ENCODE measurements around the gene PCBP3. TPM values are rescaled to one million over a fixed set of nuclear protein-coding genes. Genes with fewer than 3 reads are reported as not detected.

The PCBP3 gene
- polyA plus RNA-seq, 1 donor (not counting 4 experiments of a cell fraction or from before 2014, with no cell fraction given): 0.25 TPM

GRCh38 chr21:45990741-45991605 lies 347.4 kb downstream of the PCBP3 start:
- DNase-seq (ENCODE audit: low read depth, low spot score): no peak
- H3K9ac ChIP-seq (ENCODE audit: control insufficient read depth, extremely low read depth, insufficient read depth, low read length): no peak overlapping the region
- no peaks in the 10 kb centered on the region for H4K20me1 ChIP-seq (ENCODE audit: control insufficient read depth, extremely low read depth, insufficient read depth, low read length)
- no peaks in the 10 kb centered on the region for H3K4me1 ChIP-seq (ENCODE audit: control insufficient read depth, extremely low read depth, insufficient read depth, low read length)
- no peaks in the 10 kb centered on the region for H3K27me3 ChIP-seq (ENCODE audit: control insufficient read depth, extremely low read depth, insufficient read depth, low read length)
- no peak for FAIRE-seq
- H3K9me1 ChIP-seq (ENCODE audit: control insufficient read depth, extremely low read depth, insufficient read depth, low read length): no peaks in the 10 kb centered on the region
- no peaks in the 10 kb centered on the region for H3K79me2 ChIP-seq (ENCODE audit: control insufficient read depth, insufficient read depth, low read length)
- dilution Hi-C loops (cut with MboI; ENCODE audit: extremely low pct_ligation_motif_present, low sequenced_read_pairs): no loop called here
- H3K27ac ChIP-seq (ENCODE audit: control insufficient read depth, insufficient read depth, low read length): no peak overlapping the region
- no peaks in the 10 kb centered on the region for H3K9me3 ChIP-seq (ENCODE audit: control insufficient read depth, low read depth, low read length)
- TF ChIP-seq, protein P1, sequence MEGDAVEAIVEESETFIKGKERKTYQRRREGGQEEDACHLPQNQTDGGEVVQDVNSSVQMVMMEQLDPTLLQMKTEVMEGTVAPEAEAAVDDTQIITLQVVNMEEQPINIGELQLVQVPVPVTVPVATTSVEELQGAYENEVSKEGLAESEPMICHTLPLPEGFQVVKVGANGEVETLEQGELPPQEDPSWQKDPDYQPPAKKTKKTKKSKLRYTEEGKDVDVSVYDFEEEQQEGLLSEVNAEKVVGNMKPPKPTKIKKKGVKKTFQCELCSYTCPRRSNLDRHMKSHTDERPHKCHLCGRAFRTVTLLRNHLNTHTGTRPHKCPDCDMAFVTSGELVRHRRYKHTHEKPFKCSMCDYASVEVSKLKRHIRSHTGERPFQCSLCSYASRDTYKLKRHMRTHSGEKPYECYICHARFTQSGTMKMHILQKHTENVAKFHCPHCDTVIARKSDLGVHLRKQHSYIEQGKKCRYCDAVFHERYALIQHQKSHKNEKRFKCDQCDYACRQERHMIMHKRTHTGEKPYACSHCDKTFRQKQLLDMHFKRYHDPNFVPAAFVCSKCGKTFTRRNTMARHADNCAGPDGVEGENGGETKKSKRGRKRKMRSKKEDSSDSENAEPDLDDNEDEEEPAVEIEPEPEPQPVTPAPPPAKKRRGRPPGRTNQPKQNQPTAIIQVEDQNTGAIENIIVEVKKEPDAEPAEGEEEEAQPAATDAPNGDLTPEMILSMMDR (optimal IDR thresholded peaks at IDR 0.05 in 1 of 3, IDR thresholded peaks at IDR 0.05 in 1 of 3, conservative IDR thresholded peaks at IDR 0.05 in 1 of 3; ENCODE audit: extremely low read depth in 1 of 3, insufficient read depth in 2 of 3, low read length in 3 of 3): no peak
- TF ChIP-seq EZH2 (IDR thresholded peaks at IDR 0.05; ENCODE audit: low read length): no peak
- H3K36me3 ChIP-seq (ENCODE audit: control insufficient read depth in 2 of 2, extremely low read depth in 1 of 2, insufficient read depth in 2 of 2, low read length in 2 of 2): no peaks in the 10 kb centered on the region
- H3K4me3 ChIP-seq (ENCODE audit: control insufficient read depth in 2 of 3, extremely low read depth in 1 of 3, insufficient read depth in 2 of 3, low read depth in 1 of 3, low read length in 3 of 3): no peak overlapping the region
- no peak overlapping the region for H2AFZ ChIP-seq (ENCODE audit: control insufficient read depth, low read length)
- no peak overlapping the region for H3K4me2 ChIP-seq (ENCODE audit: control insufficient read depth, extremely low read depth, insufficient read depth, low read depth, low read length)

DNA sequence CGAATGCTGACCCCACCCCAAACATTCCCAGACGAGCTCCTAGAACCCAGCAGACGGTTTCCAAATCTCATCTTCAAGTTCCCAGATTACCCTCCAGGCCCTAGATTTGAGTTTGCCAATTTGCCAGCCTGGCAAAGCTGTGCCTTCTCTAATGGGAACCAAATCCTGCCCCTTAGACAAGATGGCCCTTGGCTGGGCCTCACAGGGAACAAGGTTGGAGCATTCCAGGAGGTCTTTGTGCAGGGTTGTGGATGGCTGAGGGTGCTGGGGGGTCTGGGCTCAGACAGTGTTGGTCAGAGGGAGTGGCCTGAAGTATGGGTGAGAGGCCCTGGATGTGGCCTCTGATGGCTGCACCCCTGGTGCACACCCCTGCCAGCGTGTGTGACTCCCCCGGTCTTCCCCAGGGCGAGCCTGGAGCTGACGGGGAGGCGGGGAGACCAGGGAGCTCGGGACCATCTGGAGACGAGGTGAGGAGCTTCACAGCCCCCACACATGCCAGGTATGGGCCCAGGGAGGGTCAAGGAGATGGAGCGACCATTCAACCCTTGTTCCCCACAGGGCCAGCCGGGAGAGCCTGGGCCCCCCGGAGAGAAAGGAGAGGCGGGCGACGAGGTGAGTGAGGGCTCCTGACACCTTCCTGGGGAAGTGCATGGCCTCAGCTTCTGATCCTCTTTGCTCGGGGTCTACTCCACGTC lies 348.2 kb downstream of the PCBP3 start:
- H3K27ac ChIP-seq (ENCODE audit: control insufficient read depth, insufficient read depth, low read length): no peak overlapping the region
- no peak for FAIRE-seq
- no peak overlapping the region for H3K9ac ChIP-seq (ENCODE audit: control insufficient read depth, extremely low read depth, insufficient read depth, low read length)
- no peaks in the 10 kb centered on the region for H4K20me1 ChIP-seq (ENCODE audit: control insufficient read depth, extremely low read depth, insufficient read depth, low read length)
- no peaks in the 10 kb centered on the region for H3K9me3 ChIP-seq (ENCODE audit: control insufficient read depth, low read depth, low read length)
- no peak overlapping the region for H3K4me3 ChIP-seq (ENCODE audit: control insufficient read depth in 2 of 3, extremely low read depth in 1 of 3, insufficient read depth in 2 of 3, low read depth in 1 of 3, low read length in 3 of 3)
- no peak overlapping the region for H3K4me2 ChIP-seq (ENCODE audit: control insufficient read depth, extremely low read depth, insufficient read depth, low read depth, low read length)
- no peaks in the 10 kb centered on the region for H3K36me3 ChIP-seq (ENCODE audit: control insufficient read depth in 2 of 2, extremely low read depth in 1 of 2, insufficient read depth in 2 of 2, low read length in 2 of 2)
- no peak for TF ChIP-seq EZH2 (IDR thresholded peaks at IDR 0.05; ENCODE audit: low read length)
- TF ChIP-seq, protein P1 (optimal IDR thresholded peaks at IDR 0.05 in 1 of 3, IDR thresholded peaks at IDR 0.05 in 1 of 3, conservative IDR thresholded peaks at IDR 0.05 in 1 of 3; ENCODE audit: extremely low read depth in 1 of 3, insufficient read depth in 2 of 3, low read length in 3 of 3): no peak
- H3K9me1 ChIP-seq (ENCODE audit: control insufficient read depth, extremely low read depth, insufficient read depth, low read length): no peaks in the 10 kb centered on the region
- no peak for DNase-seq (ENCODE audit: low read depth, low spot score)
- dilution Hi-C loops (cut with MboI; ENCODE audit: extremely low pct_ligation_motif_present, low sequenced_read_pairs): no loop called here
- no peaks in the 10 kb centered on the region for H3K79me2 ChIP-seq (ENCODE audit: control insufficient read depth, insufficient read depth, low read length)
- no peaks in the 10 kb centered on the region for H3K4me1 ChIP-seq (ENCODE audit: control insufficient read depth, extremely low read depth, insufficient read depth, low read length)
- H3K27me3 ChIP-seq (ENCODE audit: control insufficient read depth, extremely low read depth, insufficient read depth, low read length): no peaks in the 10 kb centered on the region
- H2AFZ ChIP-seq (ENCODE audit: control insufficient read depth, low read length): no peak overlapping the region

Other genes starting within 250 kb of the PCBP3 start
- 13.0 to 24.0 TPM (median 18.9 TPM) in 3 replicates for gene COL18A1, start 238.6 kb upstream of the PCBP3 start, polyA plus RNA-seq
- 3.8 to 4.5 TPM (median 3.9 TPM) in 3 replicates for gene SLC19A1, start 101.3 kb upstream of the PCBP3 start, polyA plus RNA-seq